Smooth muscle cell (in vitro differentiated cells): Measurements from ENCODE around the gene LIMA1. TPM values are rescaled to one million over a fixed set of nuclear protein-coding genes. Genes with fewer than 3 reads are reported as not detected.
A peak's percentile ranks its signal among the peaks of the same experiment; 100 is the strongest.

ENCODE experiments used
- DNase-seq: peaks from one replicate; lab custom pipeline; 2025; ENCODE audit not compliant: unreplicated experiment; lab: John Stamatoyannopoulos, UW
- H2AFZ ChIP-seq: fragments of 200-600 bp; sonication (generic); 2 replicates; pipeline ENCODE4 v1.6.0; 2016; ENCODE audit warnings: antibody characterized with exemption, low read depth, mild to moderate bottlenecking
- H3F3A ChIP-seq: fragments of 200-600 bp; sonication (generic); 2 replicates; pipeline ENCODE4 v1.6.0; 2017; ENCODE audit warnings: antibody characterized with exemption, low read depth
- H3K27ac ChIP-seq: fragments of 200-600 bp; sonication (generic); 2 replicates; pipeline ENCODE4 v1.5.1; 2016; ENCODE audit warnings: low read depth, mild to moderate bottlenecking
- H3K27me3 ChIP-seq: fragments of 200-600 bp; sonication (generic); 2 replicates; pipeline ENCODE4 v1.6.1; 2016; ENCODE audit warnings: low read depth, mild to moderate bottlenecking
- H3K36me3 ChIP-seq: fragments of 200-600 bp; sonication (generic); 2 replicates; pipeline ENCODE4 v1.5.1; 2016; ENCODE audit warnings: low read depth
- H3K4me1 ChIP-seq: fragments of 200-600 bp; sonication (generic); 2 replicates; pipeline ENCODE4 v1.5.1; 2016; ENCODE audit warnings: low read depth
- H3K4me2 ChIP-seq: fragments of 200-600 bp; sonication (generic); 2 replicates; pipeline ENCODE4 v1.6.0; 2016; ENCODE audit warnings: mild to moderate bottlenecking
- H3K4me3 ChIP-seq: fragments of 200-600 bp; sonication (generic); 2 replicates; pipeline ENCODE4 v1.5.1; 2016; ENCODE audit warnings: mild to moderate bottlenecking
- H3K79me2 ChIP-seq: fragments of 200-600 bp; sonication (generic); 2 replicates; pipeline ENCODE4 v1.6.0; 2016; ENCODE audit warnings: low read depth, mild to moderate bottlenecking
- H3K9ac ChIP-seq: fragments of 200-600 bp; sonication (generic); 2 replicates; pipeline ENCODE4 v1.6.0; 2016; ENCODE audit warnings: low read depth
- H3K9me3 ChIP-seq: fragments of 200-600 bp; sonication (generic); replicated peaks from 2 replicates; pipeline ENCODE4 v1.5.1; 2016; ENCODE audit warnings: low read depth
- H4K20me1 ChIP-seq: fragments of 200-600 bp; sonication (generic); 2 replicates; pipeline ENCODE4 v1.6.0; 2016; ENCODE audit warnings: low read depth
- CTCF ChIP-seq: fragments of 200-600 bp; sonication (generic); IDR thresholded peaks from 2 replicates; pipeline ENCODE4 v1.5.1; 2017; ENCODE audit warnings: borderline replicate concordance, mild to moderate bottlenecking, antibody characterized with exemption; ENCODE audit not compliant: insufficient read depth, poor library complexity, severe bottlenecking
- WGBS: methylation state at CpG from one replicate; pipeline ENCODE4 v1.1.7; 2016; ENCODE audit warnings: low lambda C conversion rate; 5-methylcytosine and 5-hydroxymethylcytosine counted together
- polyA plus RNA-seq: library from polyadenylated mRNA; unstranded; fragments of >200 nt; fragmentation: Nextera tagmentation; extraction: Ambion mirVana; gene quantifications from 2 replicates; pipeline ENCODE4 v1.2.1, GENCODE V29; 2016
- total RNA-seq: library from RNA; depleted of rRNA; stranded (reverse); fragments of >200 nt; gene quantifications from 2 replicates; pipeline ENCODE4 v1.2.3, GENCODE V29; 2014

Gene LIMA1
- total and polyA plus RNA-seq, 2 experiments from 2014 or later: 39.6 to 154 TPM

DNA sequence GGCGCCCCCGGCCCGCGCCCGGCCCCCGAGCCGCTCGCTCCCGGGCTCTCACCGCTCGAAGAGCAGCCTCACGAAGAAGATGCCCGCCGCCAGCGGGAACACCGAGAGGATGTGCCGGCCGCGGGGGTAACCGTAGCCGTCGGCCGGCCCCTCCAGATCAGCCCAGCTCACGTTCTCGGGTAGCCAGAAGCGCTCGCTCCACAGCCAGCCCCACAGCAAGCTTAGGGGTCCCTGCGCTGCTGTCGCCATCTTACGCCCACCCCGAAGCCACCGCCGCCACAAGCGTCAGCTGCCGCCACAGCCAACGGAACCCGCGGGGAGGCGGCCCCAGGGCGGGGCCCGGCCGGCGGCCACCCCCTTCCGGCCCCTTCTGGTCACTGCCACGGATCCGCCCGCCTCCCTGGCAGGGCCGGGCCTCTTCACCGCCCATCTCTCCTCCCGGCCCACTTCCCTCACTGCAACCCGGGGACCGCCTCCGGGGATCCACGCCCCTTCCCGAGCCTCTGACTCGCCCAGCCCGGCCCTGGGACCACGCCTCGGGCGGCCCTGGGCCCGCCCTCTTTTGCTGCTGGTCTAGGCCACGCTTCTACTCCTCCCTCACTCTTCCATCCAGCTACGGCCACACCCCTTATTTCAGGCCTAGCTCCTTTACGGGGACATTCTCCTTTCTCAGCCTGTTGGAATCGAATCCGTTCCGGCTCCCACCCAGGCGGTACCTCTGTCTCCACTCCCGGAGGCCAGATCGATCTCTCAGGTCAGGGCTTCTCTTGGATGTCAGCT lies 116.1 kb downstream of the LIMA1 start, which contains the start of gene CERS5:
TSS of gene CERS5 (minus strand) at position 321 of the 780 bp plus-strand sequence. CDS start at position 249, 72 bp downstream.
- Histone ChIP-seq H3K9me3 (no peaks in the 10 kb centered on the region), H3K27ac (peak within 1 kb of the TSS; percentile 97), H3K4me1 (peaks cover 8% of the 10 kb centered on the region), H2AFZ (peak within 1 kb of the TSS; percentile 74), H3K4me3 (peak within 1 kb of the TSS; percentile 99), H3K27me3 (no peaks in the 10 kb centered on the region), H3K9ac (peak within 1 kb of the TSS; percentile 97), H3K79me2 (peaks cover 48% of the 10 kb centered on the region), H3K4me2 (peak within 1 kb of the TSS; percentile 85), H3F3A (peaks cover 13% of the 10 kb centered on the region), H3K36me3 (no peaks in the 10 kb centered on the region), H4K20me1 (peaks cover 36% of the 10 kb centered on the region)
- peak; percentile 93 for DNase-seq
- 0% methylated on average over 29 of the region's 70 CpGs for WGBS
- TF ChIP-seq CTCF: no peak

GRCh38 chr12:50166799-50167048 lies 116.6 kb downstream of the LIMA1 start:
- Histone ChIP-seq H3K4me3 (peak overlapping the region; percentile 99), H3K4me1 (peaks cover 8% of the 10 kb centered on the region), H2AFZ (no peak overlapping the region), H3K79me2 (peaks cover 54% of the 10 kb centered on the region), H3K27ac (peak overlapping the region; percentile 97), H3F3A (peaks cover 14% of the 10 kb centered on the region), H3K27me3 (no peaks in the 10 kb centered on the region), H4K20me1 (peaks cover 41% of the 10 kb centered on the region), H3K4me2 (peak overlapping the region; percentile 85), H3K9me3 (no peaks in the 10 kb centered on the region), H3K9ac (peak overlapping the region; percentile 97), H3K36me3 (no peaks in the 10 kb centered on the region)
- peak; percentile 50 for DNase-seq
- WGBS: 0% methylated on average over 6 of the region's 12 CpGs
- no peak for TF ChIP-seq CTCF

DNA sequence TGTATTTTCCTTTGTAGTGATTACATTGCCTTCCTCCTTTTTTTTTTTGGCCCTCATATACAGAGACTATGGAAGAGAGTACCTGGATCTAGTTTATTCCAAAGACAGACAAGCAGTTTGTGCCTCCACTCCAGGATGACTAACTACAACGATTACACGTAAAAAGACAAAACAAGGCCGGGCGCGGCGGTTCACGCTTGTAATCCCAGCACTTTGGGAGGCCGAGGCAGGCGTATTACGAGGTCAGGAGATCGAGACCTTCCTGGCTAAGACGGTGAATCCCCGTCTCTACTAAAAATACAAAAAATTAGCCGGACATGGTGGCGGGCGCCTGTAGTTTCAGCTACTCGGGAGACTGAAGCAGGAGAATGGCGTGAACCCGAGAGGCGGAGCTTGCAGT lies 118.4 kb downstream of the LIMA1 start:
- no peak for DNase-seq
- no peaks in the 10 kb centered on the region for H3K36me3 ChIP-seq
- H3K4me2 ChIP-seq: peak overlapping the region; percentile 6
- no peaks in the 10 kb centered on the region for H3K9me3 ChIP-seq
- no peak overlapping the region for H3K4me3 ChIP-seq
- no peak overlapping the region for H3K9ac ChIP-seq
- 87% methylated on average over 17 of the region's 20 CpGs for WGBS
- H2AFZ ChIP-seq: no peak overlapping the region
- H3K27ac ChIP-seq: no peak overlapping the region
- H3K4me1 ChIP-seq: peaks cover 8% of the 10 kb centered on the region
- no peak for TF ChIP-seq CTCF
- no peaks in the 10 kb centered on the region for H3K27me3 ChIP-seq
- H3K79me2 ChIP-seq: peaks cover 71% of the 10 kb centered on the region
- H3F3A ChIP-seq: peaks cover 14% of the 10 kb centered on the region
- H4K20me1 ChIP-seq: peaks cover 59% of the 10 kb centered on the region

DNA sequence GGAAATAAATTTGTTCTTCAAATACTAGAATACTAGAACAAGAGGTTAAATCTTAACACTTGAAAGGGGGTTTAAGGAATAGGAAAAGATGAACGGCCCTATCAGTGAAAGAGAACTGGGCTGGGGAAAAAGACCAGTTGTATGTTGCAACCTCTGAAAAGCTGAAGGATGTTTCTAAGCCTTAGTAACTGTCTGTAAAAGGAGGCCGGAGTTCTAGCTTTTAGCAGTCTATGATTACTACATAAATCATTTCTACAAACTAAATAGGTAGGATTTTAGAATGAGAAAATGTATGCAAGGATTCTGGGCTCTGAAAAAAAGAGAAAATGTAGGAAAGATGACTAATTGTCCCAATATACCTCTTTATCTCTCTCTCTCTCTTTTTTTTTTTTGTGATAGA lies 121.1 kb downstream of the LIMA1 start:
- WGBS: 16% methylated on average over 2 of the region's 2 CpGs
- Histone ChIP-seq H3K4me3 (no peak overlapping the region), H3K27me3 (no peaks in the 10 kb centered on the region), H4K20me1 (peaks cover 85% of the 10 kb centered on the region), H3K79me2 (peaks cover 98% of the 10 kb centered on the region), H2AFZ (no peak overlapping the region), H3K4me1 (peaks cover 3% of the 10 kb centered on the region), H3K27ac (peak overlapping the region; percentile 40), H3F3A (peaks cover 11% of the 10 kb centered on the region), H3K4me2 (peak overlapping the region; percentile 3), H3K9ac (no peak overlapping the region), H3K36me3 (no peaks in the 10 kb centered on the region), H3K9me3 (no peaks in the 10 kb centered on the region)
- TF ChIP-seq CTCF: no peak
- no peak for DNase-seq
